Stomach (tissue), 4 donors: ENCODE measurements around the gene GREB1L.

ENCODE experiments used
- CTCF ChIP-seq, 7 experiments: fragments of 450-650 bp in 4 of 7; fragments of 200-600 bp in 3 of 7; sonication (generic) in 3 of 7; IDR thresholded peaks; one replicate each; pipeline ENCODE4 v1.5.1; 2016 to 2019; ENCODE audit warnings: antibody characterized with exemption in 7 of 7, control low read depth in 2 of 7, mild to moderate bottlenecking in 1 of 7
- EP300 ChIP-seq: sonication (generic); formaldehyde crosslinking; IDR thresholded peaks from one replicate; pipeline ENCODE4 v1.6.1; 2017; ENCODE audit warnings: antibody characterized with exemption
- POLR2A ChIP-seq, 4 donors: fragments of 450-650 bp; IDR thresholded peaks; one replicate each; pipeline ENCODE4 v1.6.1; 2016; ENCODE audit warnings: antibody characterized with exemption in 4 of 4, control low read depth in 2 of 4, mild to moderate bottlenecking in 1 of 4, moderate library complexity in 1 of 4

DNA sequence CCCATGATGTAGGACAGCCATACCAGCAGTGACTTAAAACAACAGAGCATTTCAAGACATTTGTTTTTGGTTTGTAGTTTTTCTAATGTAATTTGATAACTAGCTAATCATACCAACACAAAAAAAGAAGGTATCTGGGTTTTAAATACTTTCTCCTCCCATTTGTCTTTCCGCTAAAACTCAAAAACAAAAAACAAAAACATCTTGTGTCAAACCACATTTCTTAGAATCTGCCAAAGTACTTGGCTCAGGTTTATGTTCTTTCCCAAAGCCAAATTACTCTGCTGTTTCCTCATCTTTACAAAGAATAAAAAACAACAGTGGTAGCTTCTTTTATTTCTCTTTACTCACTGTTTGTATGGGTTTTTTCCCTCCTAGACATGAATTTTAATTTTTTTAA is 71.5 kb downstream of the GREB1L start:
- TF ChIP-seq CTCF (IDR thresholded peaks at IDR 0.05) = no peak
- TF ChIP-seq POLR2A (IDR thresholded peaks at IDR 0.05) = no peak
- no peak for TF ChIP-seq EP300
